Measurements from ENCODE around the gene LPO. TPM values are rescaled to one million over a fixed set of nuclear protein-coding genes. Genes with fewer than 3 reads are reported as not detected.

Gene LPO
- total RNA-seq, 2 experiments from 2014 or later: not detected

GRCh38 chr17:58303971-58304749, 65.8 kb downstream of the LPO start:
- peaks cover 3% of the 10 kb centered on the region for H3K36me3 Mint-ChIP-seq (ENCODE audit: low read depth)
- intact Hi-C loops (cut with micrococcal nuclease): loop anchor here (1.0 kb wide), 3 partner anchors 25 to 143 kb away; no protein-coding TSS in a partner anchor
- H3K4me1 Mint-ChIP-seq (ENCODE audit: low read depth): no peaks in the 10 kb centered on the region
- no peaks in the 10 kb centered on the region for H3K27me3 Mint-ChIP-seq (ENCODE audit: low read depth)
- H3K4me3 Mint-ChIP-seq: no peak overlapping the region
- peak; percentile 70 for DNase-seq
- CTCF ChIA-PET: interaction anchor here (0.6 to 3.7 kb wide), 26 partner anchors 10 to 1773 kb away, joined by 3 to 22 read pairs (median 6); partner anchors contain the start of genes RNF43 and SUPT4H1
- H3K27ac Mint-ChIP-seq: no peak overlapping the region
- no peaks in the 10 kb centered on the region for H3K9me3 Mint-ChIP-seq

GRCh38 chr17:58304750-58305486, 66.5 kb downstream of the LPO start:
- Mint-ChIP-seq H3K27me3 (ENCODE audit: low read depth) (no peaks in the 10 kb centered on the region), H3K9me3 (no peaks in the 10 kb centered on the region), H3K4me1 (ENCODE audit: low read depth) (no peaks in the 10 kb centered on the region), H3K27ac (no peak overlapping the region), H3K36me3 (ENCODE audit: low read depth) (peaks cover 3% of the 10 kb centered on the region), H3K4me3 (no peak overlapping the region)
- intact Hi-C loops (cut with micrococcal nuclease): loop anchor here (1.0 kb wide), 3 partner anchors 24 to 142 kb away; no protein-coding TSS in a partner anchor
- CTCF ChIA-PET: interaction anchor here (0.6 to 3.7 kb wide), 25 partner anchors 9 to 1772 kb away, joined by 3 to 22 read pairs (median 6); partner anchors contain the start of genes RNF43 and SUPT4H1
- DNase-seq: no peak

- Mint-ChIP-seq H3K9me3 (no peaks in the 10 kb centered on the region), H3K27me3 (ENCODE audit: low read depth) (no peaks in the 10 kb centered on the region), H3K4me3 (no peak overlapping the region), H3K4me1 (ENCODE audit: low read depth) (no peaks in the 10 kb centered on the region), H3K36me3 (ENCODE audit: low read depth) (peaks cover 3% of the 10 kb centered on the region), H3K27ac (no peak overlapping the region)
- DNase-seq: no peak
- CTCF ChIA-PET: interaction anchor here (0.5 to 3.7 kb wide), 8 partner anchors 12 to 188 kb away, joined by 3 to 22 read pairs (median 9); partner anchors contain the start of gene RNF43
- intact Hi-C loops (cut with micrococcal nuclease): no loop called here
Observed at GRCh38 chr17:58305626-58306025, 67.2 kb downstream of the LPO start.

- no peaks in the 10 kb centered on the region for H3K4me1 Mint-ChIP-seq (ENCODE audit: low read depth)
- no peak for DNase-seq
- H3K27me3 Mint-ChIP-seq (ENCODE audit: low read depth): no peaks in the 10 kb centered on the region
- CTCF ChIA-PET: interaction anchor here (1.4 to 3.7 kb wide), 4 partner anchors 11 to 129 kb away, joined by 6 to 22 read pairs (median 9); partner anchors contain the start of gene RNF43
- no peak overlapping the region for H3K4me3 Mint-ChIP-seq
- intact Hi-C loops (cut with micrococcal nuclease): no loop called here
- peaks cover 3% of the 10 kb centered on the region for H3K36me3 Mint-ChIP-seq (ENCODE audit: low read depth)
- H3K9me3 Mint-ChIP-seq: no peaks in the 10 kb centered on the region
- H3K27ac Mint-ChIP-seq: no peak overlapping the region
Observed at GRCh38 chr17:58306131-58306951, 68.0 kb downstream of the LPO start.

GRCh38 chr17:58307468-58308172, 69.2 kb downstream of the LPO start:
- Mint-ChIP-seq H3K4me3 (no peak overlapping the region), H3K27ac (no peak overlapping the region), H3K36me3 (ENCODE audit: low read depth) (peaks cover 3% of the 10 kb centered on the region), H3K27me3 (ENCODE audit: low read depth) (no peaks in the 10 kb centered on the region), H3K4me1 (ENCODE audit: low read depth) (no peaks in the 10 kb centered on the region), H3K9me3 (no peaks in the 10 kb centered on the region)
- CTCF ChIA-PET: interaction anchor here (1.1 to 1.6 kb wide), 2 partner anchors 10 to 30 kb away, joined by 4 to 9 read pairs; no protein-coding TSS in a partner anchor
- intact Hi-C loops (cut with micrococcal nuclease): no loop called here
- DNase-seq: no peak

GRCh38 chr17:58308173-58308984, 70.0 kb downstream of the LPO start:
- peaks cover 3% of the 10 kb centered on the region for H3K36me3 Mint-ChIP-seq (ENCODE audit: low read depth)
- CTCF ChIA-PET: interaction anchor here (1.0 to 1.7 kb wide), 4 partner anchors 9 to 109 kb away, joined by 3 to 8 read pairs (median 4); no protein-coding TSS in a partner anchor
- H3K4me1 Mint-ChIP-seq (ENCODE audit: low read depth): no peaks in the 10 kb centered on the region
- no peaks in the 10 kb centered on the region for H3K27me3 Mint-ChIP-seq (ENCODE audit: low read depth)
- no peak overlapping the region for H3K4me3 Mint-ChIP-seq
- H3K9me3 Mint-ChIP-seq: no peaks in the 10 kb centered on the region
- DNase-seq: no peak
- intact Hi-C loops (cut with micrococcal nuclease): no loop called here
- H3K27ac Mint-ChIP-seq: no peak overlapping the region

- CTCF ChIA-PET: interaction anchor here (1.0 to 1.7 kb wide), 3 partner anchors 8 to 109 kb away, joined by 3 to 8 read pairs (median 5); no protein-coding TSS in a partner anchor
- Mint-ChIP-seq H3K4me3 (no peak overlapping the region), H3K9me3 (no peaks in the 10 kb centered on the region), H3K4me1 (ENCODE audit: low read depth) (no peaks in the 10 kb centered on the region), H3K36me3 (ENCODE audit: low read depth) (peaks cover 3% of the 10 kb centered on the region), H3K27me3 (ENCODE audit: low read depth) (no peaks in the 10 kb centered on the region), H3K27ac (no peak overlapping the region)
- intact Hi-C loops (cut with micrococcal nuclease): no loop called here
- no peak for DNase-seq
Observed at GRCh38 chr17:58308985-58309917, 70.9 kb downstream of the LPO start.

GRCh38 chr17:58309918-58310259, 71.5 kb downstream of the LPO start:
- Mint-ChIP-seq H3K27ac (no peak overlapping the region), H3K4me1 (ENCODE audit: low read depth) (no peaks in the 10 kb centered on the region), H3K36me3 (ENCODE audit: low read depth) (peaks cover 3% of the 10 kb centered on the region), H3K9me3 (no peaks in the 10 kb centered on the region), H3K4me3 (no peak overlapping the region), H3K27me3 (ENCODE audit: low read depth) (no peaks in the 10 kb centered on the region)
- CTCF ChIA-PET: interaction anchor here (1.7 kb wide), 2 partner anchors 7 to 107 kb away, joined by 4 to 8 read pairs; partner anchors contain the start of gene RNF43
- intact Hi-C loops (cut with micrococcal nuclease): no loop called here
- DNase-seq: no peak

GRCh38 chr17:58310511-58311428, 72.4 kb downstream of the LPO start:
- intact Hi-C loops (cut with micrococcal nuclease): no loop called here

More at GRCh38 chr17:58310511-58311428, 72.4 kb downstream of the LPO start:
- Mint-ChIP-seq H3K36me3 (ENCODE audit: low read depth) (peaks cover 3% of the 10 kb centered on the region), H3K4me1 (ENCODE audit: low read depth) (no peaks in the 10 kb centered on the region), H3K27ac (no peak overlapping the region), H3K9me3 (no peaks in the 10 kb centered on the region), H3K4me3 (no peak overlapping the region), H3K27me3 (ENCODE audit: low read depth) (no peaks in the 10 kb centered on the region)
- DNase-seq: no peak
- CTCF ChIA-PET: interaction anchor here (0.6 to 1.7 kb wide), 2 partner anchors 106 to 191 kb away, joined by 3 to 4 read pairs; partner anchors contain the start of gene RNF43

All from activated naive CD4-positive, alpha-beta T cell treated with anti-CD3 and anti-CD28 coated beads for 36 hours (primary cell).